Endodermal cell (in vitro differentiated cells): ENCODE data around the gene BSDC1. TPM values are rescaled to one million over a fixed set of nuclear protein-coding genes. Genes with fewer than 3 reads are reported as not detected.
A peak's percentile ranks its signal among the peaks of the same experiment; 100 is the strongest.

Experiments
- DNase-seq: peaks from one replicate; pipeline ENCODE4 v3.0.0-alpha.2; 2017
- H3K27ac ChIP-seq: 2 replicates; pipeline ENCODE4 v1.5.1; 2013; ENCODE audit warnings: mild to moderate bottlenecking, low read depth, low read length, moderate library complexity
- H3K27me3 ChIP-seq: 2 replicates; pipeline ENCODE4 v1.6.1; 2013; ENCODE audit warnings: mild to moderate bottlenecking, low read length, moderate library complexity; ENCODE audit not compliant: insufficient read depth, control insufficient read depth, poor library complexity, severe bottlenecking
- H3K36me3 ChIP-seq: 2 replicates; pipeline ENCODE4 v1.7.0; 2013; ENCODE audit warnings: mild to moderate bottlenecking, low read length, moderate library complexity; ENCODE audit not compliant: control insufficient read depth, insufficient read depth
- H3K4me1 ChIP-seq: one replicate; pipeline ENCODE4 v1.7.0; 2013; ENCODE audit warnings: low read length; ENCODE audit not compliant: control insufficient read depth, insufficient read depth
- H3K4me3 ChIP-seq: 2 replicates; pipeline ENCODE4 v1.5.1; 2013; ENCODE audit warnings: mild to moderate bottlenecking, low read length, moderate library complexity
- H3K9ac ChIP-seq: 2 replicates; pipeline ENCODE4 v1.6.1; 2013; ENCODE audit warnings: mild to moderate bottlenecking, low read length, moderate library complexity; ENCODE audit not compliant: poor library complexity, severe bottlenecking; ENCODE audit errors: extremely low read depth
- H3K9me3 ChIP-seq: 2 replicates; pipeline ENCODE4 v1.6.1; 2013; ENCODE audit warnings: mild to moderate bottlenecking, low read length, moderate library complexity; ENCODE audit not compliant: control insufficient read depth
- H3K27ac Mint-ChIP-seq: 2 replicates; pipeline ENCODE4 v1.8.0; 2020; ENCODE audit warnings: mixed read lengths
- H3K27me3 Mint-ChIP-seq: 2 replicates; pipeline ENCODE4 v1.8.0; 2021; ENCODE audit warnings: mild to moderate bottlenecking, mixed read lengths; ENCODE audit not compliant: insufficient read depth
- H3K36me3 Mint-ChIP-seq: 2 replicates; pipeline ENCODE4 v1.8.0; 2020; ENCODE audit warnings: low read depth, mixed read lengths
- H3K4me1 Mint-ChIP-seq: 2 replicates; pipeline ENCODE4 v1.8.0; 2020; ENCODE audit warnings: mixed read lengths
- H3K4me3 Mint-ChIP-seq: 2 replicates; pipeline ENCODE4 v1.8.0; 2020; ENCODE audit warnings: mild to moderate bottlenecking, moderate library complexity, mixed read lengths
- H3K9me3 Mint-ChIP-seq: 2 replicates; pipeline ENCODE4 v1.8.0; 2020; ENCODE audit warnings: mild to moderate bottlenecking, mixed read lengths
- WGBS, 2 experiments: methylation state at CpG; one replicate each; pipeline versions ENCODE4 v1.1.5 to v1.1.7; 2013; ENCODE audit warnings: missing lambda C conversion rate in 2 of 2, mixed read lengths in 1 of 2; ENCODE audit not compliant: insufficient coverage in 1 of 2, insufficient read length in 1 of 2; 5-methylcytosine and 5-hydroxymethylcytosine counted together
- total RNA-seq, 2 donors: library from RNA; stranded (reverse); fragmentation: NEBNext Ultra II Directional in 1 of 2; extraction: Animal tissue kit (Norgen Biotek cat#: 25700) in 1 of 2; gene quantifications; 2 replicates in 1 of 2; 3 replicates in 1 of 2; pipeline ENCODE4 v1.2.1, GENCODE V29; 2021
- TF ChIP-seq, protein P1 (sequence below): fragments of 200-600 bp; sonication (generic); conservative IDR thresholded peaks from 2 replicates; pipeline ENCODE4 v1.5.0; 2021; ENCODE audit warnings: antibody characterized with exemption, mild to moderate bottlenecking

The BSDC1 gene
- total RNA-seq, 2 donors from 2014 or later: 61.7 to 68.3 TPM

DNA sequence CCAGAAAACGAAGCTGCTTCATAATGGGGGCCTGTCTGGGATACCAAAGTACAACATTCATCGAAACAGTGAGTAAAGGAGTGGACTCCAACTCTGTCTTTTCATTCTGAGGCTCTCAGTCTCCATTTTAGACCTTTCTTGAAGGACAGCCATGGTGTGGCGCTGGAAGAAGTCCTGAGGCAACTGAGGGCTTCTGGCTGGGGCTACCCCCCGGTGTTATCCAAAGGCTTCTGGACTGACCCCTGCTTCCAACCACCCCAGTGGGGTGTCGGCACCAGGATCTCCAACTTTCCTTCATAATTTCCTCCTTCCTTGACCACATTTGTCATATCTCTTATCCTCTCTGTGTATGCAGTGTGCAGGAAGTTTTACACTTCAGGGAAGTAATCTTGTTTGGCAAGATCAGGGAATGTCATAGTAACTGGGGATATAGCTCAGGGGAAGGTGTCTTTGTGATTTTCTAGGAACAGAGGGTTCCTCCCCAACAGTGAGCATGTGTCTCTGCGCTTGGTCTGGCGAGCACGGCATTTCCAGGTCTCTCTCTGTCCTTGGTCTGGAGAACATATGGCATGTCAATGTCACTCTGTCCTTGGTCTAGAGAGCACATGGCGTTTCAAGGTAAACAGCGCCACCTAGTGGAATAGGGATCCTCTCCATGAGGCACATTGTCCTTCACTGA, 19.4 kb upstream of the BSDC1 start:
- Mint-ChIP-seq H3K36me3 (peaks cover 28% of the 10 kb centered on the region), H3K4me3 (no peak overlapping the region), H3K27me3 (peaks cover 2% of the 10 kb centered on the region), H3K4me1 (peaks cover 4% of the 10 kb centered on the region), H3K9me3 (peaks cover 76% of the 10 kb centered on the region), H3K27ac (no peak overlapping the region)
- H3K4me1 ChIP-seq: no peaks in the 10 kb centered on the region
- H3K27ac ChIP-seq: no peak overlapping the region
- WGBS, 2 experiments: 84 to 92% methylated on average over 7 to 10 of the region's 10 CpGs
- DNase-seq: peak; percentile 84
- TF ChIP-seq, protein P1, sequence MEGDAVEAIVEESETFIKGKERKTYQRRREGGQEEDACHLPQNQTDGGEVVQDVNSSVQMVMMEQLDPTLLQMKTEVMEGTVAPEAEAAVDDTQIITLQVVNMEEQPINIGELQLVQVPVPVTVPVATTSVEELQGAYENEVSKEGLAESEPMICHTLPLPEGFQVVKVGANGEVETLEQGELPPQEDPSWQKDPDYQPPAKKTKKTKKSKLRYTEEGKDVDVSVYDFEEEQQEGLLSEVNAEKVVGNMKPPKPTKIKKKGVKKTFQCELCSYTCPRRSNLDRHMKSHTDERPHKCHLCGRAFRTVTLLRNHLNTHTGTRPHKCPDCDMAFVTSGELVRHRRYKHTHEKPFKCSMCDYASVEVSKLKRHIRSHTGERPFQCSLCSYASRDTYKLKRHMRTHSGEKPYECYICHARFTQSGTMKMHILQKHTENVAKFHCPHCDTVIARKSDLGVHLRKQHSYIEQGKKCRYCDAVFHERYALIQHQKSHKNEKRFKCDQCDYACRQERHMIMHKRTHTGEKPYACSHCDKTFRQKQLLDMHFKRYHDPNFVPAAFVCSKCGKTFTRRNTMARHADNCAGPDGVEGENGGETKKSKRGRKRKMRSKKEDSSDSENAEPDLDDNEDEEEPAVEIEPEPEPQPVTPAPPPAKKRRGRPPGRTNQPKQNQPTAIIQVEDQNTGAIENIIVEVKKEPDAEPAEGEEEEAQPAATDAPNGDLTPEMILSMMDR: peak; percentile 85
- H3K36me3 ChIP-seq: no peaks in the 10 kb centered on the region
- peaks cover 66% of the 10 kb centered on the region for H3K9me3 ChIP-seq
- peak overlapping the region; percentile 34 for H3K4me3 ChIP-seq
- H3K27me3 ChIP-seq: no peaks in the 10 kb centered on the region
- no peak overlapping the region for H3K9ac ChIP-seq

DNA sequence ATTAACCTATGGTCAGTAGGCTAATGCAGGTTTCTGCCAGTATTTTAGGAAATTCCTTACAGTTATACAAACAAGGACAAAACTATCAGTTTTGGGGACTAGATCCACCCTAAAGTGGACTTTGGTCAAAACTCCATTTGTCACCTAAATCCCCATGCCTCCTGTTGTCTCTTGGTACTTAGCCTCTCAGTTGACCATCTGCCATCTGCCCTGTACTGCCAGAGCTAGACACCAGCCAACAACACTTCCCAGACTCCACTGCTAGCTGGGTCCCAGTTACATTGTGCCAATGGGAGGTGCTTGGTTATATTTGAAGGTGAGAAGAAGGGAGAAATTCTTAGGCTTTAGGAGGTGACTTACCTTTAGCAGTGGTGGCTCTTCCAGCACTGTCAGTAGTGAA, 17.0 kb upstream of the BSDC1 start:
- no peak overlapping the region for H3K27ac ChIP-seq
- Mint-ChIP-seq H3K27me3 (peaks cover 2% of the 10 kb centered on the region), H3K4me3 (no peak overlapping the region), H3K36me3 (peaks cover 16% of the 10 kb centered on the region), H3K4me1 (peaks cover 4% of the 10 kb centered on the region), H3K9me3 (peaks cover 52% of the 10 kb centered on the region), H3K27ac (no peak overlapping the region)
- no peaks in the 10 kb centered on the region for H3K27me3 ChIP-seq
- no peaks in the 10 kb centered on the region for H3K4me1 ChIP-seq
- H3K9me3 ChIP-seq: peaks cover 43% of the 10 kb centered on the region
- TF ChIP-seq, protein P1: no peak
- H3K36me3 ChIP-seq: no peaks in the 10 kb centered on the region
- H3K4me3 ChIP-seq: no peak overlapping the region
- H3K9ac ChIP-seq: no peak overlapping the region
- no peak for DNase-seq

DNA sequence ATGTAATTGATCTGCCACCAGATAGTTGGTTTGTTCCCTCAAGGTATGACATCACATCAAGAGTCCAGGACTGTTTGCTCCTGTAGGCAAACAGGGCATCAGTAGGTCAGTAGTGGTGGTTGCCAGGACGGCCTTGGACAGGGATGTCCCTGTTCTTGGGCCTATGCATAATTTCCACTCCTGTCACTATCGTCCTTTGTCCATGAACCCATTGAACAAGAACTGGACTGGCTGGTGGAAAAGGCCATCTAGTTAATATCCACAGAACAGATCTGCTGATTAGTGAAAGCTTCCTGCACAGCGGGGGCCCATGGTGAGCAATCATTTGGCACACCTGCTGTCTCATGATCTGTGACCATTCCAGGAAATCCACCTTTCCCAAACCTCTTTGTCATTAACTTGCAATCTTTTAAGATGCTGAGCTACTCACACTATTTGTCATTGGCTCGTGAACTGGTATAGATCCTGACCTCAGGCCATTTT, 12.4 kb upstream of the BSDC1 start:
- H3K27ac Mint-ChIP-seq: no peak overlapping the region

More for the DNA sequence above, 12.4 kb upstream of the BSDC1 start:
- Mint-ChIP-seq H3K9me3 (peaks cover 8% of the 10 kb centered on the region), H3K4me3 (no peak overlapping the region), H3K36me3 (no peaks in the 10 kb centered on the region), H3K4me1 (no peaks in the 10 kb centered on the region), H3K27me3 (no peaks in the 10 kb centered on the region)
- WGBS, 2 experiments: 92 to 95% methylated on average over 4 of the region's 4 CpGs
- H3K4me1 ChIP-seq: no peaks in the 10 kb centered on the region
- H3K9ac ChIP-seq: no peak overlapping the region
- no peaks in the 10 kb centered on the region for H3K27me3 ChIP-seq
- no peak overlapping the region for H3K4me3 ChIP-seq
- no peaks in the 10 kb centered on the region for H3K36me3 ChIP-seq
- TF ChIP-seq, protein P1: no peak
- H3K27ac ChIP-seq: no peak overlapping the region
- H3K9me3 ChIP-seq: peaks cover 5% of the 10 kb centered on the region
- no peak for DNase-seq
